GM12873 (cell line): ENCODE results near the gene PLPP7.

ENCODE experiments used
- CTCF ChIP-seq: IDR thresholded peaks from 2 replicates; pipeline ENCODE4 v1.5.1; 2012; ENCODE audit warnings: low read depth, mild to moderate bottlenecking, moderate library complexity, low read length, control low read depth; ENCODE audit not compliant: insufficient read depth; ENCODE audit errors: missing control alignments

The PLPP7 gene

GRCh38 chr9:131289301-131290035 is at the start of gene PLPP7:
TSS of gene PLPP7 (plus strand) at chr9:131289723. CDS start at chr9:131289998, 275 bp downstream.
- no peak for TF ChIP-seq CTCF

- TF ChIP-seq CTCF = no peak
These were observed 49.2 kb upstream of the PLPP7 start for GRCh38 chr9:131240047-131240921.

- TF ChIP-seq CTCF = no peak
These were observed 42.9 kb upstream of the PLPP7 start for GRCh38 chr9:131246618-131247017.

DNA sequence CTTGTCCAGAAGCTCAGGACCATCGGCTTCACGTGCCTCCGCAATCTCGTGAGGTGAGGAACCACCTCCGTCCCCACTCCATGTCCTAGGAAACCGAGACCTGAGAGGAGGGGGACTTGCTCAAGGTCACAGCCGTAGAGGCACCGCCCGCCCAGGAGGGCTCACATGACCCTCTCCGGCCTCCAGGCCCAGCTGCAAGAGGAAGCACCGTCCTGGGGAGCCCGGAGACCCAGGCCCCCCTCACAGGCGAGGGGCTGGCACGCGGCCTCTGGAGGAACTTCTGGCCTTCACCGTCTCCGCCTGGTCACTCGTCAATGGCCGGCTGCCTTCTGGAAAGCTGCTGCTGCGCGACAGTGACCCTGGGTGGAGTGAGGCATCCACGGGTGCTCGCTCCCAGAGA is 37.4 kb upstream of the PLPP7 start:
- no peak for TF ChIP-seq CTCF

- TF ChIP-seq CTCF = no peak
These were observed 35.5 kb upstream of the PLPP7 start for GRCh38 chr9:131253891-131254491.

DNA sequence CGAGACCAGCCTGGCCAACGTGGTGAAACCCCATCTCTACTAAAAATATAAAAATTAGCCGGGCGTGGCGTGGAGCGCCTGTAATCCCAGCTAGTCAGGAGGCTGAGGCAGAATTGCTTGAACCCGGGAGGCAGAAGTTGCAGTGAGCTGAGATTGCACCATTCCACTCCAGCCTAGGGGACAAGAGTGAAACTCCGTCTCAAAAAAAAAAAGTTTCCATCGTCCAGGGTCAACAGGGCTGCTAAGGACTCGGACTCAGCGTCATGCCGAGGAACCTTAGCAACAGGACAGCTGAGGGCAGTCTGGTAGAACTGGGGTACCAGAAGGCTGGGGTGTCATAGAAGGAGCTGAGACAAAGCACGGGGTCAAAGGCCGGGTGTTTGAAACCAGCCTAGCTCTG is 34.9 kb upstream of the PLPP7 start:
- no peak for TF ChIP-seq CTCF

GRCh38 chr9:131255676-131256197 is 33.8 kb upstream of the PLPP7 start:
- TF ChIP-seq CTCF = no peak
